Skin of body (tissue), 2 donors: Measurements from ENCODE around the gene TMEM253. TPM values are rescaled to one million over a fixed set of nuclear protein-coding genes. Genes with fewer than 3 reads are reported as not detected.

Experiments
- DNase-seq: peaks from one replicate; lab custom pipeline; 2025; lab: John Stamatoyannopoulos, UW
- total RNA-seq: library from RNA; depleted of rRNA; stranded (reverse); fragments of >200 nt; gene quantifications from one replicate; pipeline ENCODE4 v1.2.3, GENCODE V29; 2014

Gene TMEM253
- 0.39 TPM for total RNA-seq

GRCh38 chr14:21100931-21101330, at the start of gene TMEM253:
TSS of gene TMEM253 (plus strand) at chr14:21101066. CDS start at chr14:21101344, 278 bp downstream.
- no peak for DNase-seq

GRCh38 chr14:21053184-21054122, 47.4 kb upstream of the TMEM253 start:
- no peak for DNase-seq

DNA sequence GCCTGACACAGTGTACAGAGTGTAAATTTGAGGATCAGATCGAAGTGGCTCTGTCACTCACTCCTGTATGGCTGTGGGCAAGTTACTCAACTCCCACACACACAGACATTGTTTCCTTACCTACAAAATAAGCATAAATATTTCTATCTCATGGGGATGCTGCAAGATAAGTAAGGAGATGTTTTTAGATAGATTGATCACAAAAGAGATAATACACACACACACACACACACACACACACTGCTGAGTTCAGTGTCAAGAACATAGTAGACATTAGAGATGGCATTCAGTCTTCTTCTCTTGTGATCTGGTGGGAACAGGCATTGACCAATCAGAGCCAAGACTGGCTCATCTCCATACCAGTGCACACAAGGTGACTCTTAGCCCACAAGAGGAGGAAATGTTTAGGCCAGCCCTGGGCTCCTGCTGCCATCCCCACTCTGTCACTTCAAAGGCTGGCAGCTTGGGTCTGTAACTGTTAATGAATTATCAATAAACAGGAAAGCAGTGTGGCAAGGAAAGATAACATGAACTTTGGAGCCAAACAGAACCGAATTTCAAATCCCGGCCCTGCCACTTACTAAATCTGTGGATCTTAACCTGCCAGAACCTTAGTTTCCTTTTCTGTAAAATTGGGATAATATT, 46.6 kb upstream of the TMEM253 start:
- DNase-seq, result no peak

GRCh38 chr14:21054768-21055145, 46.1 kb upstream of the TMEM253 start:
- DNase-seq, result no peak

GRCh38 chr14:21055432-21056117, 45.3 kb upstream of the TMEM253 start:
- DNase-seq, result no peak

GRCh38 chr14:21056520-21057163, 44.2 kb upstream of the TMEM253 start:
- no peak for DNase-seq

GRCh38 chr14:21057803-21058675, 42.8 kb upstream of the TMEM253 start, which contains the start of gene RNASE8:
TSS of gene RNASE8 (plus strand) at chr14:21057822. CDS start at chr14:21057893, 71 bp downstream.
- DNase-seq, result no peak

DNA sequence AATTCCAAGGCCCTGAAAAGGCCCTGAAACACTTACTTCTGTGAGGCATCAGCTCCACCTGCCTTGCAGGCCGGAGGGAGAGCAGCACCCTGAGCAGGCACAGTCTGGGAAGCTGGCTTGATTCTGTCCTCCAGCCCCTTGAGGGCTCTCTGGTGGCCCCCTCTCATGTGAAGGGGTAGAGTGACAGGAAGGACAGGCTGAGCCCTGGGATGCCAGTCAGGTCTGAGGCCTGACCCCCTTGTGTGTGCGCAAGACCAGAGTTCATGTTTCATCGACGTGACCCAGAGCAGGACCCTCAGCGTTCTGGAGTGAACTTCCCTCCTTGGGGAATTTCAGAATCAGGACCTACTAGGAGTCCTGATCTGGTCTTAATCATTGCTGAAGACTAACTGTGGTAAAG, 42.0 kb upstream of the TMEM253 start:
- DNase-seq, result no peak

DNA sequence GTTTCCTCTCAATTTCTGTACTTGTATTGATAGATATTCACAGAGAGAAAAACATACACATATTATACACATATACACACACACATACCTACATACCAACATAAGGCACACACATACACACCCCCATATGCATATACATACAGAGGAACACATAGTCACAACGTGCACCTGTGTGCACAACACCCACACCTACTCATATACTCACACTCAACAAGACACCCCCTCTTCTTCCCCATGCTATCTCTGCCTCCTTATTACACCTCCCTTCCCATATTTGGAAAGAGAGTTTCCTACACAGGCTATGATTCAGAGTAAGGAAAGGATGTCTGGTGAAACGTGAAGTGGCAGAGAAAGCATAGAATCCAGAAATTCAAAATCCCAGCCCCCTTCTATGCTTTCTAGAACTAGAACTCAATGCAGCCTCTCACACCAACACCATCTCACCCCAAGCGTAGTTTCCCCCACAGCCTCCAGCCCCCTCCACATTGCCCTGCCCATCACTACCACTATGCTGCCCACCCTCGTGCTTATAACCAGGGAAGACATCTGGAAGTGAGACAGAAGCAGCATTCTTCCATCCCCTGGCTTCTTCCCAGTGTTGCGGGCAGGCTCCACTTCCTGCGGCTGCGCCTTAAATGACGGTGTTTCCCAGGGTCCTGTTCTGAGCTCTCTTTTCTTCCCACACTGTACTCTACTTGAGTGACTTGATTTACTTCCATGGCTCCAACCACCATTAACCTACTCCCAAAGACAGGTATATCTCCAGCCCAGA, 40.8 kb upstream of the TMEM253 start:
- DNase-seq, result no peak

DNA sequence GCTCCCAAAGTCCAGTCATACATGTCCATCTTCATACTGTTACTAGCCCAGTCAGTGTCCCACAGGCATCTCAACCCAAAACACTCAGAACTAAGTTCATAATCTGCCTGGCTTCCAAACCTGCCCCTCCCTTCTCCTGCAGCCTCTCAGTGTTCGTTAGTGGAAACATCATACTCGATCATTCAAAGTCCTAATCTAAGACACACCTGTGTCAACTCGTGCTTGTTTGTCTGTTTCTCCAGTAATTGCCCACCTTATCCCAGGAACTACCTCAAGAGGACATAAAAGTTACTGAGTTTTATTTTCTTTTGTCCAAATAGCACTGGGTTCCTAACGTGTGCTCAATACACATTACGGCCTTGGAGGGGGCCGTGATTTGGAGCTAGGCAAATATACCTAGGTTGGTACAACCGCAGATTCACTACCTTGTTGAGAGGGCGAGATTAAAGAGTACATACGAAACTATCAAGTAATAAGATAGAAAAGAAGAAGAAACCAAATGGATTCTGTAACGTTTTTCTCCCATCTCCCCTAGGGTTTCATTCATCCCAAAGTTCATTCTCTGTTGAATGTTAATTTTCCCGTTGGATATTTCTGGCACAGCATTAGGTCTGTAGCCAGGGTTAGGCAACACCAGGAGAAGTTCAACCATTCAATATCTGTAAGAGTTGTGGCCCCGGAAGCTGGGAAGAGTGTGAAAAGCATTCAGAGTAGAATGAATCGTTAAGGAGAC, 40.1 kb upstream of the TMEM253 start:
- DNase-seq, result no peak

- DNase-seq, result no peak
These were observed 39.6 kb upstream of the TMEM253 start for GRCh38 chr14:21061347-21061668.

GRCh38 chr14:21063479-21063878, 37.4 kb upstream of the TMEM253 start:
- DNase-seq, result no peak

DNA sequence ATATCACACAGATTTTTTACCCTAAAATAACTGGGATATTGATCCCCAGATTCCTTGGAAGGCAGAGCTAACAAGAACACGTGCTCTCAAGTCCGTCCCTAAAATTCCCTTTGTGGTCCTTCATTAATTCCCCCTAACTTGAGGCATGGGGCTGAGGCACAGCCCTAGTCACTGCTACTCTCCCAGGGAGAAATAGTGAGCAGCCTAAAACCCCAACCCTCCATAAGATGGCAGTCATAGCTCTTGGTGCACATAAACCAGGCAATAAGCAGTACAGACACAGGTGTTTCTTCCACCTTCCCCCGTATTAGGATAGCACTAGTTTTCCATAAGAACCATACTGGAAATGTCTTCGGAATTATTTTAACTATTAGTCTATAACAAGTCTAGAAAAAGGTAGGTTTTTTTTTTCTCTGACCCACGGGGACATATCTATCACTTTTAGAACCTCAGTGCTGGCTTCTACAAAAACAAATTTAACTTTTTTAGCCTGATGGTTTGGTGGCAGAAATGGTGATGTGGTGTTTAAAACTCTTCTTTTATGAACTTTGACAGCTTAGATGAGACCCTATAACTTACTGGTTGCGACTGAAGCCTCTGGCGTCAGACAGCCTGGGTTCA, 33.9 kb upstream of the TMEM253 start:
- DNase-seq, result no peak

DNA sequence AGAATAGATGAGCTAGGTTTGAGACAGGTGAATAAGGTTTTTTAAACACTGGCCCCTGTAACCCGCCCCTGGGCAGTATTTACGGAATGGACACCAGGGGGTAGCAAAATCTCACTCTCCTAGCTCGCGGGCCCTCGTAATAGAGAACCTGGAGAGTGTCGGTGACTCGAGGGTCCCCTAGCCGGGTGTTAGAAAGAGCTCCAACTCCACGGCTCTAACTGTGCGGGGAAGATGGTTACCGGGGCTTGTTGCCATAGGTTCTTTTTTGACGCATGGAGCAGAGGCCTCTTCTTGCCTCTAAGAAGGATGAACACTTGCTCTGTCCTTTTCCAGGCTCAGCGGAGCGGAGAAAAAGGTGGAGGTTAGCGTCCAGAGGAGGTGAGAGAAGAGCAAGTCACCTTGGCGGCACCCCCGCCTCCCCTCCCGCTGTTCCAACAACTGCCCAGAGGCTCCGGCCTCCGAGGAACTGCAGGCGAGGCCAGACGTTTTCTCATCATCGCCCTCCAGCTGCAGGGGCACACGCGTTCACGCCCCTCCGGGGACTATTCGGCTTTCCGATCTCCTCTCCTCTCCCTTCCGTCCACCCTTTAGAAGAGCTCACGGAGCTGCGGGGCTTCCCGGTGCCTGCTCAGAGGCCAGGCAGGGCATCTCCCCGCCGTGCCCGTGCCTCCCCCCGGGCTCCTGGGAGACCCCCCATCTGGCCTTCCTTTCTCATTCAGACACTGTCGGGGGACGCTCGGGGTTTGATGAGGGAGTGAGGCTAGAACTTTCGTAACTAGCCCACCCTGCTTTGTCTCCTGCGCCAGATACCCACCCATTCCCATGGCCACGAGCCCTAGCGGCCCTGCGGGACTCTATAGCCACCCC, 32.1 kb upstream of the TMEM253 start:
- DNase-seq, result peak; percentile 57

DNA sequence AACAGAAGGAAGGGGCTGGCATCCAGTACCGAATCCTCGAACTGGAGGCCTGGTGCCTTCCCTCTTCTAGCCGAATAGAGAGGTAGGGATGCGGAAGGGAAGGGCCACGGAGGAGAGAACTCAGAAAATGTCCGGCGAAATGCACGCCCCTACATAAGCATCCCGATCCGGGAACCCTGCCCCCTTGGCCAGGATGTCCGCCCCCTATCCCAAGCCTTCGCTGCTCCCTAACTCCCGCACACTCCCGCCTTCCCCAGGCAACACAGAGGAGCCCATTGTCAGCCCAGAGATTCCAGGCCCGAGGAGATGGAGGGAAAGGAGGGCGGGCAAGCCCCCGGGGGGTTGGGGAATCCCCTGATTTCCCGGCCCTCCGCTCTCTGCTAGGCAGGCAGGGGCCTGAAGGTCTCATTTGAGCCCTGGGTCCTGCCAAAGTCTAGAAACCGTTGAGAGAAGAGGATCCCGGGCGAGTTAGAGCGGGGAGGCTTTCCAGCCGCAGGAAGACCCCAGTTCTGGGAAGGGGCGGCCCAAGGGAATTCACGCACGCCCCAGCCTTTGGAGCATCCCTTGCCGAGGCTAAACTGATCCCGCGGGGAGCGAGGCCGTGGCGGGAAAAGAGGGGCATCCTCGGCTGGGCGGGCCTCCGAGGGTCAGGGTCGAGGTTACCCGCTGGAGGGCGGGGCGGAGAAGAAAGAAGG, 31.3 kb upstream of the TMEM253 start:
- peak; percentile 67 for DNase-seq

GRCh38 chr14:21070083-21070609, 30.7 kb upstream of the TMEM253 start, which contains the start of gene ARHGEF40:
TSS of gene ARHGEF40 (plus strand) at chr14:21070304. CDS start at chr14:21070397, 93 bp downstream.
- DNase-seq, result peak; percentile 72
